ENCODE data around the gene ACSS3.

The ACSS3 gene

GRCh38 chr12:81231574-81232368 lies 153.9 kb downstream of the ACSS3 start:
- DNase-seq (ENCODE audit: low read depth): no peak
- TF ChIP-seq CTCF (IDR thresholded peaks at IDR 0.05; ENCODE audit: low read depth, low read length, missing control alignments): no peak
- no peak overlapping the region for H3K4me3 ChIP-seq (ENCODE audit: low read depth, low read length)

- no peak for DNase-seq (ENCODE audit: low read depth)
- no peak for TF ChIP-seq CTCF (IDR thresholded peaks at IDR 0.05; ENCODE audit: low read depth, low read length, missing control alignments)
- no peak overlapping the region for H3K4me3 ChIP-seq (ENCODE audit: low read depth, low read length)
These were observed 167.6 kb downstream of the ACSS3 start for GRCh38 chr12:81245458-81245857.

- no peak for TF ChIP-seq CTCF (IDR thresholded peaks at IDR 0.05; ENCODE audit: low read depth, low read length, missing control alignments)
- H3K4me3 ChIP-seq (ENCODE audit: low read depth, low read length): no peak overlapping the region
These were observed 168.2 kb downstream of the ACSS3 start for GRCh38 chr12:81245907-81246570.

GRCh38 chr12:81249976-81250375 lies 172.1 kb downstream of the ACSS3 start:
- no peak for TF ChIP-seq CTCF (IDR thresholded peaks at IDR 0.05; ENCODE audit: low read depth, low read length, missing control alignments)
- H3K4me3 ChIP-seq (ENCODE audit: low read depth, low read length): no peak overlapping the region
- no peak for DNase-seq (ENCODE audit: low read depth)

More at GRCh38 chr12:81245907-81246570, 168.2 kb downstream of the ACSS3 start:
- DNase-seq (ENCODE audit: low read depth): no peak

- DNase-seq (ENCODE audit: low read depth): no peak
- no peak for TF ChIP-seq CTCF (IDR thresholded peaks at IDR 0.05; ENCODE audit: low read depth, low read length, missing control alignments)
- no peak overlapping the region for H3K4me3 ChIP-seq (ENCODE audit: low read depth, low read length)
These were observed 174.3 kb downstream of the ACSS3 start for GRCh38 chr12:81252228-81252627.

- no peak for DNase-seq (ENCODE audit: low read depth)
- no peak for TF ChIP-seq CTCF (IDR thresholded peaks at IDR 0.05; ENCODE audit: low read depth, low read length, missing control alignments)
- no peak overlapping the region for H3K4me3 ChIP-seq (ENCODE audit: low read depth, low read length)
These were observed 175.5 kb downstream of the ACSS3 start for GRCh38 chr12:81253360-81253759.
